ENCODE measurements around the gene ZNF557. TPM values are rescaled to one million over a fixed set of nuclear protein-coding genes. Genes with fewer than 3 reads are reported as not detected.
"Not testable (repeated sequence)": the region's sequence is repeated elsewhere in the genome, so short reads cannot be mapped to it uniquely, and the experiment has no call there.

Gene ZNF557
- total RNA-seq (2012; rRNA removed) = 8.1 and 9.8 TPM in 2 replicates

DNA sequence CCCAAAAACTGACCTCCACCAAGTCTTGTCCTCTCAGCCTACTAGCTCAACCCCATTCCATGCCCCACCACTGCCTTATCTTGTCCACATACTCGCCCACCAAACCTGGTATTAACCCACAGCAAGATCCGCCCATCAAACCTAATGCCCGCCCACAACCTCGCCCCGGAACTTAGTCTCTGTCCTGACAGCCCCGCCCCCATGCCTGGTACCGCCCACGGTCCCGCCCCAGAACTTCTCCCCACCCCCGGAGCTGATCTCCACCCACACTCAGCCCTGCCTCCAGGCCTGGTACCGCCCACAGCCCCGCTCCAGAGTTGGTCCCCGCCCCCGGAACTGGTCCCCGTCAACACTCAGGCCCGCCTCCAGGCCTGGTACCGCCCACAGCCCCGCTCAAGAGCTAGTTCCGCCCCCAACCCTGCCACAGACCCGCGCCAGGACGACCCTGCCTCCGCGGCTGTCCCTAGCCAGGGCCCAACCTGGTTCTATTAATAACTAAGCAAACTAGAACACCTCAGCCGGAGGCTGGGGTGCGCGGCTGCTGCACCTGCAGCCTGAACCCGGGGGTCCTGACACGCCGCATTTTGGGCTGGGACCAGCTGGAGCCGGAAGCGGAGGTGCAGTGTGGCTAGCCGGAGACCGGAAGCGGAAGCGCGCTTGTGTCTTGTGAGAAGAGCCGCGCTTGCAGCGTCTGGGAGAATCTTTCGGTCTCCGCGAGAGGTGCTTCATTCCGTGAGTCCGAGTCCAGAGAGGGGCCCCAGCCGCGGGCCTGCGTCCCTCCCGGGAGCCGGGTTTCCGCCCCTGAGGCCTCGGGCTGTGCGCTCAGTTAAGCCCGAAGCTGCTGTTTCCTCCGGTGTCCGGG lies at the start of gene ZNF557:
TSS of gene ZNF557 (plus strand) at position 662 of the 862 bp plus-strand sequence. CDS start 5,372 bp downstream, outside the sequence.
- Histone ChIP-seq H3K4me3 (ENCODE audit: low read length) (peak within 1 kb of the TSS; percentile 92), H3K36me3 (ENCODE audit: insufficient read depth, low read length) (peaks cover 26% of the 10 kb centered on the region), H3K4me2 (ENCODE audit: low read length) (peak within 1 kb of the TSS; percentile 87), H3K27me3 (ENCODE audit: control insufficient read depth, insufficient read depth, low read length) (no peaks in the 10 kb centered on the region), H3K9ac (ENCODE audit: low read depth, low read length) (peak within 1 kb of the TSS; percentile 95), H3K9me3 (replicated peaks; ENCODE audit: low read length) (no peaks in the 10 kb centered on the region), H3K4me1 (ENCODE audit: control insufficient read depth, insufficient read depth, low read length) (peaks cover 5% of the 10 kb centered on the region)

DNA sequence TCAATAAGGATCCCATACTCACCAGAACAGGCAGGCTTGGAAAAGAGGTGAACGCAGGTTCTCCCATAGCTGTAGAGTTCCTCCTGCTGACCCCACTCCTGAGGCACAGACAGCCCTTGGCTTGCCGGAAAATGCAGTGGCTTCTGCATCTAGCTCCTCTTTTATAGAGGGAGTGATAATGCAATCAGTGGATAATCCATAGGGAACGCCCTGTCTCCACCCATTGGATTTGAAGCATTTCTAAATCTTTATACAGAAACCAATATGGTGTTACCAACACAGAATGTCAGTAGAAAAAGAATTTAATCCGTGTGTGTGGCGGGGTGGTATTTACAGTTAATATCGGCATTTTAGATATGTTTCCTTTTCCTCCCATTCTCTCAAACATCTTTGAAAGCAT lies 48.2 kb upstream of the ZNF557 start, which contains the start of gene MBD3L2B:
TSS of gene MBD3L2B (minus strand) at position 101 of the 400 bp plus-strand sequence. CDS start at position 67, 34 bp downstream.
- not testable (repeated sequence) for H3K36me3 ChIP-seq (ENCODE audit: insufficient read depth, low read length); H3K4me3 ChIP-seq (ENCODE audit: low read length); H3K9ac ChIP-seq (ENCODE audit: low read depth, low read length); H3K4me2 ChIP-seq (ENCODE audit: low read length); H3K4me1 ChIP-seq (ENCODE audit: control insufficient read depth, insufficient read depth, low read length); H3K27me3 ChIP-seq (ENCODE audit: control insufficient read depth, insufficient read depth, low read length); H3K9me3 ChIP-seq (replicated peaks; ENCODE audit: low read length)

DNA sequence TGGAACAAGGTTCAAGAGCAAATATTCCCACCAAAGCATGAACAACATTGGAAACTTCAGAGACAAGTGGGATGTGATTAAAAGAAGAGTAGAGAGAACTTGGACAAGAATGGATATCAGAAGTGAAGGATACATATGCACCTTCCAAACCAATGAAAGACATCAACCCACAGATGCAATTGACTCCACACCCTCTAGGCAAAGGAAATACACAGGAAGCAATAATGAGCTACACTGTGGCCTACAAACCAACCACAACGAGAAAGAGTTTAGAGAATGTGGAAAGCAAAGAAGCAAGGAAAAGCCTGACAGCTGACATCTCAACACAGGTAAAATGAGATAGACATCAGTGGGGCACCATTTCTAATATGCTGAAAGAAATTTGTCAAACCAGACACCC lies 40.7 kb upstream of the ZNF557 start:
- not testable (repeated sequence) for H3K36me3 ChIP-seq (ENCODE audit: insufficient read depth, low read length); H3K27me3 ChIP-seq (ENCODE audit: control insufficient read depth, insufficient read depth, low read length); H3K4me3 ChIP-seq (ENCODE audit: low read length); H3K9ac ChIP-seq (ENCODE audit: low read depth, low read length); H3K4me2 ChIP-seq (ENCODE audit: low read length); H3K9me3 ChIP-seq (replicated peaks; ENCODE audit: low read length); H3K4me1 ChIP-seq (ENCODE audit: control insufficient read depth, insufficient read depth, low read length)

DNA sequence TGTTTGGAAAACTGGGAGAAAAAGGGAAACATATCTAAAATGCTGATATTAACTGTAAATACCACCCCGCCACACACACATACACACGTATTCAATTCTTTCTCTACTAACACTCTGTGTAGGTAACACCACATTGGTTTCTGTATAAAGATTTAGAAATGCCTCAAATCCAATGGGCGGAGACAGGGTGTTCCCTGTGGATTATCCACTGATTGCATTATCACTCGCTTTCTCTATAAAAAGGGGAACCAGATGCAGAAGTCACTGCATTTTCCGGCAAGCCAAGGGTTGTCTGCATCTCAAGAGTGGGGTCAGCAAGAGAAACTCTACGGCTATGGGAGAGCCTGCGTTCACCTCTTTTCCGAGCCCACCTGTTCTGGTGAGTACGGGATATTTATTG lies 39.2 kb upstream of the ZNF557 start, which contains the start of gene MBD3L5:
TSS of gene MBD3L5 (plus strand) at position 301 of the 400 bp plus-strand sequence. CDS start at position 335, 34 bp downstream.
- H3K27me3 ChIP-seq (ENCODE audit: control insufficient read depth, insufficient read depth, low read length) = not testable (repeated sequence)

DNA sequence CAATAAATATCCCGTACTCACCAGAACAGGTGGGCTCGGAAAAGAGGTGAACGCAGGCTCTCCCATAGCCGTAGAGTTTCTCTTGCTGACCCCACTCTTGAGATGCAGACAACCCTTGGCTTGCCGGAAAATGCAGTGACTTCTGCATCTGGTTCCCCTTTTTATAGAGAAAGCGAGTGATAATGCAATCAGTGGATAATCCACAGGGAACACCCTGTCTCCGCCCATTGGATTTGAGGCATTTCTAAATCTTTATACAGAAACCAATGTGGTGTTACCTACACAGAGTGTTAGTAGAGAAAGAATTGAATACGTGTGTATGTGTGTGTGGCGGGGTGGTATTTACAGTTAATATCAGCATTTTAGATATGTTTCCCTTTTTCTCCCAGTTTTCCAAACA lies 29.4 kb upstream of the ZNF557 start, which contains the start of gene MBD3L4:
TSS of gene MBD3L4 (minus strand) at position 101 of the 400 bp plus-strand sequence. CDS start at position 66, 35 bp downstream.
- not testable (repeated sequence) for H3K27me3 ChIP-seq (ENCODE audit: control insufficient read depth, insufficient read depth, low read length); H3K4me1 ChIP-seq (ENCODE audit: control insufficient read depth, insufficient read depth, low read length); H3K4me3 ChIP-seq (ENCODE audit: low read length); H3K9ac ChIP-seq (ENCODE audit: low read depth, low read length); H3K36me3 ChIP-seq (ENCODE audit: insufficient read depth, low read length); H3K9me3 ChIP-seq (replicated peaks; ENCODE audit: low read length); H3K4me2 ChIP-seq (ENCODE audit: low read length)

More for the DNA sequence above, 39.2 kb upstream of the ZNF557 start, which contains the start of gene MBD3L5:
- H3K9ac ChIP-seq (ENCODE audit: low read depth, low read length); H3K4me3 ChIP-seq (ENCODE audit: low read length); H3K9me3 ChIP-seq (replicated peaks; ENCODE audit: low read length); H3K36me3 ChIP-seq (ENCODE audit: insufficient read depth, low read length); H3K4me1 ChIP-seq (ENCODE audit: control insufficient read depth, insufficient read depth, low read length); H3K4me2 ChIP-seq (ENCODE audit: low read length): not testable (repeated sequence)

DNA sequence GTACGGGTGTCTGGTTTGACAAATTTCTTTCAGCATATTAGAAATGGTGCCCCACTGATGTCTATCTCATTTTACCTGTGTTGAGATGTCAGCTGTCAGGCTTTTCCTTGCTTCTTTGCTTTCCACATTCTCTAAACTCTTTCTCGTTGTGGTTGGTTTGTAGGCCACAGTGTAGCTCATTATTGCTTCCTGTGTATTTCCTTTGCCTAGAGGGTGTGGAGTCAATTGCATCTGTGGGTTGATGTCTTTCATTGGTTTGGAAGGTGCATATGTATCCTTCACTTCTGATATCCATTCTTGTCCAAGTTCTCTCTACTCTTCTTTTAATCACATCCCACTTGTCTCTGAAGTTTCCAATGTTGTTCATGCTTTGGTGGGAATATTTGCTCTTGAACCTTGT lies 27.9 kb upstream of the ZNF557 start:
- not testable (repeated sequence) for H3K9ac ChIP-seq (ENCODE audit: low read depth, low read length); H3K9me3 ChIP-seq (replicated peaks; ENCODE audit: low read length); H3K4me2 ChIP-seq (ENCODE audit: low read length); H3K4me1 ChIP-seq (ENCODE audit: control insufficient read depth, insufficient read depth, low read length); H3K36me3 ChIP-seq (ENCODE audit: insufficient read depth, low read length); H3K4me3 ChIP-seq (ENCODE audit: low read length); H3K27me3 ChIP-seq (ENCODE audit: control insufficient read depth, insufficient read depth, low read length)

DNA sequence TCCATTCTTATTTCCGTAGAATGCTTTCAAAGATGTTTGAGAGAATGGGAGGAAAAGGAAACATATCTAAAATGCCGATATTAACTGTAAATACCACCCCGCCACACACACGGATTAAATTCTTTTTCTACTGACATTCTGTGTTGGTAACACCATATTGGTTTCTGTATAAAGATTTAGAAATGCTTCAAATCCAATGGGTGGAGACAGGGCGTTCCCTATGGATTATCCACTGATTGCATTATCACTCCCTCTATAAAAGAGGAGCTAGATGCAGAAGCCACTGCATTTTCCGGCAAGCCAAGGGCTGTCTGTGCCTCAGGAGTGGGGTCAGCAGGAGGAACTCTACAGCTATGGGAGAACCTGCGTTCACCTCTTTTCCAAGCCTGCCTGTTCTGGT lies 20.5 kb upstream of the ZNF557 start, which contains the start of gene MBD3L2:
TSS of gene MBD3L2 (plus strand) at position 301 of the 400 bp plus-strand sequence. CDS start at position 354, 53 bp downstream.
- H3K4me3 ChIP-seq (ENCODE audit: low read length); H3K27me3 ChIP-seq (ENCODE audit: control insufficient read depth, insufficient read depth, low read length); H3K36me3 ChIP-seq (ENCODE audit: insufficient read depth, low read length); H3K4me2 ChIP-seq (ENCODE audit: low read length); H3K9ac ChIP-seq (ENCODE audit: low read depth, low read length); H3K4me1 ChIP-seq (ENCODE audit: control insufficient read depth, insufficient read depth, low read length); H3K9me3 ChIP-seq (replicated peaks; ENCODE audit: low read length): not testable (repeated sequence)

DNA sequence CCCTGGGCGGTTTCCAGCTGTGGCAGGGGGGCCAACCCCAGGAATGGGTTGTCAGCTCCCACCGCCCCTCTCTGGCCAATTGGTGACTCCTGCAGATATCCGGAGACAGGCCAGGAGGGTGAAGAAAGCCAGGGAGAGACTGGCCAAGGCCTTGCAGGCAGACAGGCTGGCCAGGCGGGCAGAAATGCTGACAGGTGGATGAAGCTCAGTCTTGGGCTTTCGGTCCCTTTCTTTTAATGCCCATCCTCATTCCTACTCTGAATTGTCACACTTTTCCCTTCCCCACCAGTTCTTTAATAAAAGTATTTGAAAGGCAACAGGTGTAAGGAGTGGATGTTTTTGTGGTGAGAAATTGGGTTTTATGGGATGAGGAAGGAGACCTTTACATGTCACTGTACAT lies 18.1 kb upstream of the ZNF557 start:
- not testable (repeated sequence) for H3K9me3 ChIP-seq (replicated peaks; ENCODE audit: low read length); H3K9ac ChIP-seq (ENCODE audit: low read depth, low read length); H3K36me3 ChIP-seq (ENCODE audit: insufficient read depth, low read length); H3K27me3 ChIP-seq (ENCODE audit: control insufficient read depth, insufficient read depth, low read length); H3K4me2 ChIP-seq (ENCODE audit: low read length); H3K4me3 ChIP-seq (ENCODE audit: low read length); H3K4me1 ChIP-seq (ENCODE audit: control insufficient read depth, insufficient read depth, low read length)

DNA sequence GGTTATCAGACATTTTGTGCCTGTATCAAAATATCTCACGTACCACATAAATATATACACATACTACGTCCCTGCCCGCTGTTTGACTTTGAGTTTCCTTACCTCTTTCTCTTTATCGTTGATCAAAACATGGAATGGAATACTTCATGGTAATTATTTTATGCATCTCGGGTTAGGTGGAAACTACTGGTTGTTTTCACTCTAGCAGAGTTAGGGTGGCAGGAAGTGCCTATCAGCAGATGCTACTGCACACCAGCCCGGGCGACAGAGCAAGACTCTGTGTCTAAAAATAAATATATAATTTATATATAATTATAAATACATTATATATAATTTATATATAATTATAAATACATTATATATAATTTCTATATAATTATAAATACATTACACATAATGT lies 16.6 kb upstream of the ZNF557 start:
- not testable (repeated sequence) for H3K4me1 ChIP-seq (ENCODE audit: control insufficient read depth, insufficient read depth, low read length); H3K9me3 ChIP-seq (replicated peaks; ENCODE audit: low read length); H3K4me3 ChIP-seq (ENCODE audit: low read length); H3K9ac ChIP-seq (ENCODE audit: low read depth, low read length); H3K27me3 ChIP-seq (ENCODE audit: control insufficient read depth, insufficient read depth, low read length); H3K4me2 ChIP-seq (ENCODE audit: low read length); H3K36me3 ChIP-seq (ENCODE audit: insufficient read depth, low read length)

DNA sequence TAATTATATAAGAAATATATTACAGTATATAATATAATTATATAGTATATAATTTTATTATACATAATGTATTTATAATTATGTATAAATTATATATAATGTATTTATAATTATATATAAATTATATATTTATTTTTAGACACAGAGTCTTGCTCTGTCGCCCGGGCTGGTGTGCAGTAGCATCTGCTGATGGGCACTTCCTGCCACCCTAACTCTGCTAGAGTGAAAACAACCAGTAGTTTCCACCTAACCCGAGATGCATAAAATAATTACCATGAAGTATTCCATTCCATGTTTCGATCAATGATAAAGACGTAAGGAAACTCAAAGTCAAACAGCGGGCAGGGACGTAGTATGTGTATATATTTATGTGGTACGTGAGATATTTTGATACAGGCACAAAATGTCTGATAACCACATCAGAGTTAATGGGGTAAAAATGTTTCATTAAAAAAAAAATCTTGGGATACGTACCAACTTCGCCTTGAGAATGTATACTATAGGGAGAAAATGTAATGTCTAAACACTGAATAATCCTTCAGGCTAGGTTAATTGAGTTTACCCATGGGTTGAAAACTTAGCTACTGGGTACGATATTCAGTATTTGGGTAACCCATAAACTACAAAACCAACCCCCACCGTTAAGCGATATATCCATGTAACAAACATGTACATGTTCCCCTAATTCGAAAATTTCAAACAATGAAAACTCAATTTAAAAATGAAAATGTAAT lies 14.7 kb upstream of the ZNF557 start:
- not testable (repeated sequence) for H3K36me3 ChIP-seq (ENCODE audit: insufficient read depth, low read length); H3K9me3 ChIP-seq (replicated peaks; ENCODE audit: low read length); H3K9ac ChIP-seq (ENCODE audit: low read depth, low read length); H3K4me3 ChIP-seq (ENCODE audit: low read length); H3K4me1 ChIP-seq (ENCODE audit: control insufficient read depth, insufficient read depth, low read length); H3K4me2 ChIP-seq (ENCODE audit: low read length); H3K27me3 ChIP-seq (ENCODE audit: control insufficient read depth, insufficient read depth, low read length)

DNA sequence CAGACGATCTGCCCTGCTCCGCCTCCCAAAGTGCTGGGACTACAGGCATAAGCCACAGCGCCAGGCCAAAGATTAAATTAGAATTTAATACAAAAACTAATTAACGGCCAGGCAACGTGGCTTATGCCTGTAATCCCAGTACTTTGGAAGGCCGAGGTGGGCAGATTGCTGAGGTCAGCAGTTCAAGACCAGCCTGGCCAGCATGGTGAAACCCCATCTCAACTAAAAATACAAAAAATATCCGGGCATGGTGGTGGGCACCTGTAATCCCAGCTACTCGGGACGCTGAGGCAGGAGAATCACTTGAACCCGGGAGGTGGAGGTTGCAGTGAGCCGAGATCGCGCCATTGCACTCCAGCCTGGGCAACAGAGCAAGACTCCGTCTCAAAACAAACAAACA lies 13.8 kb upstream of the ZNF557 start:
- not testable (repeated sequence) for H3K9ac ChIP-seq (ENCODE audit: low read depth, low read length); H3K27me3 ChIP-seq (ENCODE audit: control insufficient read depth, insufficient read depth, low read length); H3K4me1 ChIP-seq (ENCODE audit: control insufficient read depth, insufficient read depth, low read length); H3K36me3 ChIP-seq (ENCODE audit: insufficient read depth, low read length); H3K9me3 ChIP-seq (replicated peaks; ENCODE audit: low read length); H3K4me2 ChIP-seq (ENCODE audit: low read length); H3K4me3 ChIP-seq (ENCODE audit: low read length)

Measured in skeletal muscle satellite cell (primary cell).